BLaER1 (cell line): ENCODE measurements around the gene RPGRIP1.
"Not testable (repeated sequence)": the region's sequence is repeated elsewhere in the genome, so short reads cannot be mapped to it uniquely, and the experiment has no call there.

Experiments
- H3K27ac ChIP-seq: shearing (Covaris generic); formaldehyde crosslinking; 2 replicates; pipeline ENCODE4 v1.8.1; 2022
- H3K27me3 ChIP-seq: shearing (Covaris generic); formaldehyde crosslinking; 2 replicates; pipeline ENCODE4 v1.8.1; 2022
- H3K36me3 ChIP-seq: shearing (Covaris generic); formaldehyde crosslinking; 2 replicates; pipeline ENCODE4 v1.8.1; 2022
- H3K4me1 ChIP-seq: shearing (Covaris generic); formaldehyde crosslinking; 2 replicates; pipeline ENCODE4 v1.8.1; 2022
- H3K4me2 ChIP-seq: shearing (Covaris generic); formaldehyde crosslinking; 2 replicates; pipeline ENCODE4 v1.8.1; 2022
- H3K4me3 ChIP-seq: shearing (Covaris generic); formaldehyde crosslinking; 2 replicates; pipeline ENCODE4 v1.8.1; 2022
- H3K9ac ChIP-seq: shearing (Covaris generic); formaldehyde crosslinking; 2 replicates; pipeline ENCODE4 v1.8.1; 2022
- H3K9me3 ChIP-seq: shearing (Covaris generic); formaldehyde crosslinking; 2 replicates; pipeline ENCODE4 v1.8.1; 2022
- H4K20me1 ChIP-seq: shearing (Covaris generic); formaldehyde crosslinking; 2 replicates; pipeline ENCODE4 v1.8.1; 2022
- Cebpa-rat ChIP-seq: shearing (Covaris generic); IDR thresholded peaks from 2 replicates; pipeline ENCODE4 v1.8.1; 2022

RPGRIP1 gene

DNA sequence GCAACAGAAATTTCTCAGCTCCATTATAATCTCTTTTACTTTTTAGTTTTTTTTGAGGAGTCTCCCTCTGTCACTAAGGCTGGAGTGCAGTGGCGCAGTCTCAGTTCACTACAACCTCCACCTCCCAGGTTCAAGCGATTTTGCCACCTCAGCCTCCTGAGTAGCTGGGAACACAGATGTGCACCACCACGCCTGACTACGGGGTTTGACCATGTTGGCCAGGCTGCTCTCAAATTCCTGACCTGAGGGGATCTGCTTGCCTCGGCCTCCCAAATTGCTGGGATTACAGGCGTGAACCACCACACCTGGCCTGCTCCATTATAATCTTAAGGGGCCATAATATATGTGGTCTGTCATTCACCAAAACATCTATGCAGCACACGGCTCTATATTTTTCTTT is 34.1 kb upstream of the RPGRIP1 start:
- Histone ChIP-seq H3K4me2 (no peak overlapping the region), H3K4me1 (peaks cover 3% of the 10 kb centered on the region; the same call in 1 of the 2 replicates), H4K20me1 (peaks cover 100% of the 10 kb centered on the region), H3K27me3 (no peaks in the 10 kb centered on the region), H3K9me3 (peaks cover 5% of the 10 kb centered on the region; the same call in 1 of the 2 replicates), H3K9ac (no peak overlapping the region), H3K4me3 (no peak overlapping the region), H3K27ac (no peak overlapping the region), H3K36me3 (peaks cover 96% of the 10 kb centered on the region)
- no peak for TF ChIP-seq Cebpa-rat

DNA sequence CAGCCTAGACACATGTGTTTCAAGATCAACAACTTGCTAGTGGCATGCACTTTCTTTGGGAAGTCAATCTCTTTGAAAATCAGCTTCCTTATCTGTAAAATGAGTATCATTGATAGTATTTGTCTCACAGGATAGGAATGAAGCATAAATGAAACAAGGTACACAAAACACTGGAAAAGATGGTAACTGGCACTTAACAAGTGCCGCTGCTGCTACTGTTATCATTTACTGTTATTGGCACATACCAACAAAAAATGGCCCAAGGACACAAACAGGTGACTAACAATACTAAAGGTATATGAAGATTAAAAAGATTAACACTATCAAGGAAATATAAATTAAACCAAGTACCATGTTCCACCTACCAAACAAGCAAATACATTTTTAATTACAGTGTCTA is 31.5 kb upstream of the RPGRIP1 start:
- Histone ChIP-seq H3K9me3 (peaks cover 13% of the 10 kb centered on the region; the same call in 1 of the 2 replicates), H3K27me3 (no peaks in the 10 kb centered on the region), H3K4me2 (no peak overlapping the region), H3K4me1 (no peaks in the 10 kb centered on the region), H3K36me3 (peaks cover 99% of the 10 kb centered on the region), H3K27ac (no peak overlapping the region), H3K9ac (no peak overlapping the region), H3K4me3 (no peak overlapping the region), H4K20me1 (peaks cover 100% of the 10 kb centered on the region)
- TF ChIP-seq Cebpa-rat, result no peak

DNA sequence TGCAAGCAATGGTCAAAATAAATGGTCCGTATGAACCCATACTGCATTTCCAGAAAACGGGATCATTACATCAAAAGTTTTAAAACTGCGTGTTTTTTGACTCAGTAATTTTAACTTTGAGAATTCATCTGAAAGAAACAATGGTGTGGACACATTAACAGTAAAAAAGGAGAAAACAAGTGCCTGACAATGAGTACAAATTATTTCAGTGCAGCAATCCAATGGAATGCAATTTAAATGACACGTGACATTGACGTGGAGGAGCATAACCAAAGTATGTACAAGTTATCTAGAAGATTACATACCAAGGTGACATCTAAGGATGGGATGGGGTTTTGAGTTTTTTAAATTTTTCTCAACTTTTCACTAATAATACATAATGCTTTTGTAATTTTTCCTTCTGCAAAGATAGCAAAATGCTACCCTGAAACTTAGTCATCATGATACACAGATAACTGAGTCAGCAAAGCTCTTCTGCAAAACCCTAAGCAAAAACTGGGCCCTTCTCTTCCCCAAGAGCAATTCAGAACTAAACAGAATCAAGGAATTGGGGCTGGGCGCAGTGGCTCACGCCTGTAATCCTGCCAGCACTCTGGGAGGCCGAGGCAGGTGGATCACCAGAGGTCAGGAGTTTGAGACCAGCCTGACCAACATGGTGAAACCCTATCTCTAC is 31.0 kb upstream of the RPGRIP1 start:
- peaks cover 100% of the 10 kb centered on the region for H4K20me1 ChIP-seq
- no peak overlapping the region for H3K9ac ChIP-seq
- no peaks in the 10 kb centered on the region for H3K27me3 ChIP-seq
- peaks cover 13% of the 10 kb centered on the region; the same call in 1 of the 2 replicates for H3K9me3 ChIP-seq
- peaks cover 99% of the 10 kb centered on the region for H3K36me3 ChIP-seq
- H3K4me2 ChIP-seq, result no peak overlapping the region
- no peak overlapping the region for H3K27ac ChIP-seq
- no peak overlapping the region for H3K4me3 ChIP-seq
- TF ChIP-seq Cebpa-rat, result no peak
- no peaks in the 10 kb centered on the region for H3K4me1 ChIP-seq

DNA sequence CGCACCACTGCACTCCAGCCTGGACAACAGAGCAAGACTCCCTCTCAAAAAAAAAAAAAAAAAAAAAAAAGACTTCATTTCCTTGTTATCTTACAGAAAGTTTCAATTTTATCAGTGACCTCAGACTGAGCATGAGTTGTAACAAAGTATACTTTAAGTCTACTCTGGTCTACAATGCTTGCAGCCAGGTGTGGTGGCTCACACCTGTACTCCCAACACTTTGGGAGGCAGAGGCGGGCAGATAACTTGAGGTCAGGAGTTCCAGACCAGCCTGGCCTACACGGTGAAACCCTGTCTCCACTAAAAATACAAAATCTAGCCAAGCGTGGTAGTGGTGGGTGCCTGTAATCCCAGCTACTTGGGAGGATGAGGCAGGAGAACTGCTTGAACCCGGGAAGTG is 28.7 kb upstream of the RPGRIP1 start:
- Histone ChIP-seq H3K27ac (no peak overlapping the region), H3K4me2 (no peak overlapping the region), H4K20me1 (peaks cover 100% of the 10 kb centered on the region), H3K9me3 (peaks cover 13% of the 10 kb centered on the region; the same call in 1 of the 2 replicates), H3K4me3 (no peak overlapping the region), H3K36me3 (peaks cover 98% of the 10 kb centered on the region), H3K9ac (no peak overlapping the region), H3K27me3 (no peaks in the 10 kb centered on the region), H3K4me1 (no peaks in the 10 kb centered on the region)
- no peak for TF ChIP-seq Cebpa-rat

DNA sequence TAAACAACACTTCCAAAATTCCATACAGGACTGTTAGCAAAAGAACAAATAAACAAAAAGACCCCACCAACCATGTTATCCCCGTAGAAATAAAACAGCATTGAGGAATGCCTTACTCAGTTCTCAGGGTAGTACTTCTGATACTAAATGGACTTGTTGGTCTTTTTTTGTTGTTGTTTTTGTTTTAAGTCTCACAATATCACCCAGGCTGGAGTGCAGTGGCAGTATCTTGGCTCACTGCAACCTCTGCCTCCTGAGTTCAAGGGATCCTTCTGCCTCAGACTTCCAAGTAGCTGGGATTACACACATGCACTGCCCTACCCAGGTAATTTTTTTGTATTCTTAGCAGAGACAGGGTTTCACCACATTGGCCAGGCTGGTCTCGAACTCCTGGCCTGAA is 27.7 kb upstream of the RPGRIP1 start:
- no peak overlapping the region for H3K4me2 ChIP-seq
- H3K4me3 ChIP-seq, result no peak overlapping the region
- peaks cover 100% of the 10 kb centered on the region for H4K20me1 ChIP-seq
- H3K27me3 ChIP-seq, result no peaks in the 10 kb centered on the region
- TF ChIP-seq Cebpa-rat, result no peak
- peaks cover 13% of the 10 kb centered on the region; the same call in 1 of the 2 replicates for H3K9me3 ChIP-seq
- H3K9ac ChIP-seq, result no peak overlapping the region
- peaks cover 7% of the 10 kb centered on the region for H3K4me1 ChIP-seq
- no peak overlapping the region for H3K27ac ChIP-seq
- H3K36me3 ChIP-seq, result peaks cover 98% of the 10 kb centered on the region

DNA sequence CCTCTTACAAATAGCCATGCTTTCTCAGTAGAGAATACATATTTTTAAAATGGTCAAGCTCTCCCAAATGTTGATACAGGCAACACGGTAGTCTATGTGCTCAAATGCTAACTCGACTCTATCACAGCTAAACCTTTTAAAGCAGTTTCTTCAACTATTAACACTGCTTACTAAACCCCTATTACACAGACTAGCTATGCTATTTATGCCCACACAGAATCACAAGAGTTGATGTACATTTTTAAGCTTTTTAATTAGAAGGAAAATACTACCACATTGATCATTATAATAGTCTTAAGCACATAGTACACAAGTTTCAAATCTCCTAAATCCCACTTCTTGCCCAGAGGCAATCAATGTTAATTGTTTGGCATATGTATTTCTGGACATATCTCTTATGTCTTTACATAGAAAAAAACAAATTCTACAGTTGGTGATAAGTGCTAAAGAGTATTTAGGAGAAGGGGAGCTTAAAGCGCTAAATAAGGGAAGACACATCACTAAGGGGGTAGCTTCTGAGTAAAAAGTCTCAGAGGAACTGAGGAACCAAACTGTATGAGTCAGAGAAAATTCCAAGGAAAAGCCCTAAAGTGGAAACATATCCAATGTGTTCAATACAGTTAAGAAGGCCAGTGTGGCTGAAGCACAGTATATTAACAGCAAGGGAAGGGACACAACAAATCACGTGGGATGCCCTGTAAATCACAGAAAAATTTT is 24.3 kb upstream of the RPGRIP1 start:
- Histone ChIP-seq H4K20me1 (peaks cover 100% of the 10 kb centered on the region), H3K36me3 (peaks cover 98% of the 10 kb centered on the region), H3K9me3 (peaks cover 9% of the 10 kb centered on the region; the same call in 1 of the 2 replicates), H3K27ac (no peak overlapping the region), H3K9ac (no peak overlapping the region), H3K4me3 (no peak overlapping the region), H3K4me1 (peaks cover 39% of the 10 kb centered on the region), H3K4me2 (peak overlapping the region; percentile 15; the same call in 1 of the 2 replicates), H3K27me3 (no peaks in the 10 kb centered on the region)
- no peak for TF ChIP-seq Cebpa-rat

DNA sequence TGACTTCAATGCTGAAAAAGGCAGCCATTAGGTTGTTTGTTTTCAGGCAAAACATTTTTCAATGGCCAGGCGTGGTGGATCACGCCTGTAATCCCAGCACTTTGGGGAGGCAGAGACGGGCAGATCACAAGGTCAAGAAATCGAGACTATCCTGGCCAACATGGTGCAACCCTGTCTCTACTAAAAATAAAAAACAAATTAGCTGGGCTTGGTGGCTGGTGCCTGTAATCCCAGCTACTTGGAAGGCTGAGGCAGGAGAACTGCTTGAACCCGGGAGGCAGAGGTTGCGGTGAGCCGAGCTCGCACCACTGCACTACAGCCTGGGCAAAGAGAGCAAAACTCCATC is 23.8 kb upstream of the RPGRIP1 start:
- H4K20me1 ChIP-seq, result peaks cover 100% of the 10 kb centered on the region

DNA sequence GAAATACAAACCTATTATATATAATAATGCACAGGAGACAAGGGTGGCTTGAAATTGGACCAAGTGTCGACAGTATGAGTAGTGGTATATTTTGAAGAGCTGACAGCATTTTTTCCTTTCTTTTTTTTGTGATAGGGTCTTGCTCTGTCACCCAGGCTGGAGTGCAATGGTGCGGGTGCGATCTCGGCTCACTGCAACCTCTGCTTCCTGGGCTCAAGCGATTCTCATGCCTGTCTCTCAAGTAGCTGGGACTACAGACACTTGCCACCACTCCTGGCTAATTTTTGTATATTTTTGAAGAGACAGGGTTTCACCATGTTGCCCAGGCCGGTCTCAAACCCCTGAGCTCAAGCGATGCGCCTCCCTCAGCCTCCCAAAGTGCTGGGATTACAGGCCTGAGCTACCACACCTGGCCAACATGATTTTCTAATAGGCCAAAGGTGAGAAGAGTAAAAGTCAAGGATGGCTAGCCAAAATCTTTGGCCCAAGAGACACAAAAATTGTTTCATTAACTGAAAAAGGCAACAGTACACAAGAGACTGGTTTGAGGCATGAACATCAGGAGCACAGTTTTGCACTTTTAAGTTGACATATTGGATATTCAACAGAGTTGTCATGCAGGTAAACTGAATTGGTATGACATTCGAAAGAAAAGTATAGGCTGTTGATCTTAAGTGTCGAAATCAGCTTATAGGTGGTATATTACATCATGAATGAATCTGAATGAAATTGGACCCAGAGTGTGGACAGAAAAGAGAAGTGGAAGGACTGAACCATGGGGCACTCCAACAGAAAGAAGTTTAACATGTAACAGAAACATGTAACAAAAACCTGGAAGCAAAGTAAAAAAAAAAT is 23.1 kb upstream of the RPGRIP1 start:
- H3K9ac ChIP-seq, result no peak overlapping the region
- no peaks in the 10 kb centered on the region for H3K27me3 ChIP-seq
- H3K4me1 ChIP-seq, result peaks cover 51% of the 10 kb centered on the region
- H4K20me1 ChIP-seq, result peaks cover 100% of the 10 kb centered on the region
- no peak overlapping the region for H3K4me3 ChIP-seq
- no peaks in the 10 kb centered on the region for H3K9me3 ChIP-seq
- peak overlapping the region; percentile 21; the same call in 1 of the 2 replicates for H3K4me2 ChIP-seq
- TF ChIP-seq Cebpa-rat, result no peak
- H3K36me3 ChIP-seq, result peaks cover 98% of the 10 kb centered on the region
- H3K27ac ChIP-seq, result no peak overlapping the region

More for the DNA sequence above, 23.8 kb upstream of the RPGRIP1 start:
- H3K9ac ChIP-seq, H3K9me3 ChIP-seq, H3K4me3 ChIP-seq, H3K27ac ChIP-seq, H3K27me3 ChIP-seq: not testable (repeated sequence)
- H3K4me2 ChIP-seq, result peak overlapping the region; percentile 15; the same call in 1 of the 2 replicates
- peaks cover 44% of the 10 kb centered on the region for H3K4me1 ChIP-seq
- peaks cover 98% of the 10 kb centered on the region for H3K36me3 ChIP-seq

DNA sequence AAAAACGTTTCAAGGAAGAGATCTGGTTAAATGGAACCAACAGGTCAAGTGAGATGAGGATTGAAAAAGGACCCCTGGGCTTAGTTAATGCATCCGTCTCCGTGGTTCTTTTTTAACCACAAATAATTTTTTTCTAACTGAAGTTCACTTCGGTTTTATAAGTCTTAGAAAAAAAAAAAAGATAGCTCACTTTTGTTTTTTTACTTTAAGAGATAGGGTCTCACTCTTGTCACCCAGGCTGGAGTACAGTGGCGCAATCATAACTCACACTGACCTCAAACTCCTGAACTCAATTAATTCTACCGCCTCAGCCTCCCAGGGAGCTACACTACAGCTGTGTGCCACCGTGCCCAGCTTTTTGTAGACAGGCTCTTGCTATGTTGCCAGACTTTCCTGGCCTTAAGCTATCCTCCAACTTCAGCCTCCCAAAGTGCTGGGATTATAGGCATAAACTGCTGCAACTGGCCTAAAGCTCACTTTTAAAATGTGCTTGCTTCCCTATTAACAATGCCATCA is 22.4 kb upstream of the RPGRIP1 start:
- Histone ChIP-seq H3K9ac (peak overlapping the region; percentile 40; the same call in 1 of the 2 replicates), H3K4me3 (no peak overlapping the region), H4K20me1 (peaks cover 100% of the 10 kb centered on the region), H3K36me3 (peaks cover 99% of the 10 kb centered on the region), H3K4me1 (peaks cover 58% of the 10 kb centered on the region), H3K9me3 (no peaks in the 10 kb centered on the region), H3K27me3 (no peaks in the 10 kb centered on the region), H3K4me2 (peak overlapping the region; percentile 21), H3K27ac (no peak overlapping the region)
- TF ChIP-seq Cebpa-rat, result no peak
